AG09309 (cell line): ENCODE results near the gene HESX1.

Experiments
- DNase-seq: peaks from one replicate; pipeline ENCODE4 v3.0.0-alpha.2; 2010; ENCODE audit warnings: low read depth
- H3K4me3 ChIP-seq: 2 replicates; pipeline ENCODE4 v1.5.1; 2011; ENCODE audit warnings: mild to moderate bottlenecking, low read depth, low read length, moderate library complexity; ENCODE audit not compliant: control insufficient read depth
- TF ChIP-seq, protein P1 (sequence below): IDR thresholded peaks from 2 replicates; pipeline ENCODE4 v1.5.1; 2011; ENCODE audit warnings: mild to moderate bottlenecking, low read depth, low read length, inconsistent platforms; ENCODE audit not compliant: insufficient read depth, control insufficient read depth; ENCODE audit errors: missing control alignments

The HESX1 gene

DNA sequence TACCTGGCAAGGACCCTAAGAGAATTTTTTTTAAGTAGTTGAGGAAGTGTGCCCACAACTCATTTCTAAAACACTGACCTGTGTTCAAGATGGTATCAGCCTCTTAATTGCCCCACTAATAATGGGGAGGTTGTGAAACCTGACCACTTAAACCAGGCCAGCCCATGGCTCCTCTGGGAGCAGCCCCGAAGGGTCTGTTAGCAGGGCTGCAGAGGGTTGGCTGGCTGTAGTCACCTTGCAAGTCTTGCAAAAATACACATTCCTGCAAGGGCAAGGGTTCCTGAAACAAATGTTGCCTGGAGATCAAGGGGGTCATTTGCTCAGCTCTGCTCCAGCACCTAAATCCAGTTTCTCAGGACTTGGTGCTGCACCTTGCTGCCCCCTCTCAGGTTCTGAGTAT is 37.9 kb downstream of the HESX1 start:
- TF ChIP-seq, protein P1, sequence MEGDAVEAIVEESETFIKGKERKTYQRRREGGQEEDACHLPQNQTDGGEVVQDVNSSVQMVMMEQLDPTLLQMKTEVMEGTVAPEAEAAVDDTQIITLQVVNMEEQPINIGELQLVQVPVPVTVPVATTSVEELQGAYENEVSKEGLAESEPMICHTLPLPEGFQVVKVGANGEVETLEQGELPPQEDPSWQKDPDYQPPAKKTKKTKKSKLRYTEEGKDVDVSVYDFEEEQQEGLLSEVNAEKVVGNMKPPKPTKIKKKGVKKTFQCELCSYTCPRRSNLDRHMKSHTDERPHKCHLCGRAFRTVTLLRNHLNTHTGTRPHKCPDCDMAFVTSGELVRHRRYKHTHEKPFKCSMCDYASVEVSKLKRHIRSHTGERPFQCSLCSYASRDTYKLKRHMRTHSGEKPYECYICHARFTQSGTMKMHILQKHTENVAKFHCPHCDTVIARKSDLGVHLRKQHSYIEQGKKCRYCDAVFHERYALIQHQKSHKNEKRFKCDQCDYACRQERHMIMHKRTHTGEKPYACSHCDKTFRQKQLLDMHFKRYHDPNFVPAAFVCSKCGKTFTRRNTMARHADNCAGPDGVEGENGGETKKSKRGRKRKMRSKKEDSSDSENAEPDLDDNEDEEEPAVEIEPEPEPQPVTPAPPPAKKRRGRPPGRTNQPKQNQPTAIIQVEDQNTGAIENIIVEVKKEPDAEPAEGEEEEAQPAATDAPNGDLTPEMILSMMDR: no peak
- H3K4me3 ChIP-seq: no peak overlapping the region
- no peak for DNase-seq

DNA sequence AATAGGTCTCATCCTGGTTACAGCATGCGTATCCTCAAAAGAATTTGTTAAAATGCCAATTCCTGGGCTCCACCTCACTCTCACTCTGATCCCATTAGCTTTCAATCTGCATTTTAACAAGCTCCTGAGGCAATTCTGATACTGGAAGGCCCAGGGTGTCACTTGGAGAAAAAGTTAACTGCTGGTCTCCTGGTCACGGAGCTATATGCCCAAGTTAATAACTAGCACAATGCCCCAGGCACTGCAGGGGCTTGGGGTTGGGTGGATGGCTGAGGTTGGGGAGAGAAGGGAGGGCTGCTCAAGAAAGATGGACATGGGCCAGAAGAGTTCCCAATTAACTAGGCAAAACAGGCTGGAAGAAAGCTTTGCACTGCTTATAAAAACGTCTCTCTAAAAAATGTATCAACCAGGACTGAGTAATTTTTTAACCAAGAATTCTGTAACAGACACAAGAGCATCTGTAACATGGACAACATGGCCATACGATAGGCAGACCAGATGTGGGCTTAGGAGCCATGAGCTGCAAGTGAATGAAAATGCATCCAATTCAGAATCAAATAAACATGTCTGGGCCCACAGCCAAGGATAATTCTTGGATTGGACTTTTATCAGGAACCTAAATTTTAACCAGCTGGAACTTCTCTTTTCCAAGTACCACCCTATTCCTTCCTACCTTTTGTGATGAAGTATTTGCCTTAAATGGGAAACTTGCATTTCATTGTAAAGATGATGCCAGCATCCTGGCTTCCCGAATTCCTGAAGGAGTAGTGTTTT is 38.8 kb downstream of the HESX1 start:
- DNase-seq: peak; percentile 17
- TF ChIP-seq, protein P1: no peak
- H3K4me3 ChIP-seq: no peak overlapping the region

DNA sequence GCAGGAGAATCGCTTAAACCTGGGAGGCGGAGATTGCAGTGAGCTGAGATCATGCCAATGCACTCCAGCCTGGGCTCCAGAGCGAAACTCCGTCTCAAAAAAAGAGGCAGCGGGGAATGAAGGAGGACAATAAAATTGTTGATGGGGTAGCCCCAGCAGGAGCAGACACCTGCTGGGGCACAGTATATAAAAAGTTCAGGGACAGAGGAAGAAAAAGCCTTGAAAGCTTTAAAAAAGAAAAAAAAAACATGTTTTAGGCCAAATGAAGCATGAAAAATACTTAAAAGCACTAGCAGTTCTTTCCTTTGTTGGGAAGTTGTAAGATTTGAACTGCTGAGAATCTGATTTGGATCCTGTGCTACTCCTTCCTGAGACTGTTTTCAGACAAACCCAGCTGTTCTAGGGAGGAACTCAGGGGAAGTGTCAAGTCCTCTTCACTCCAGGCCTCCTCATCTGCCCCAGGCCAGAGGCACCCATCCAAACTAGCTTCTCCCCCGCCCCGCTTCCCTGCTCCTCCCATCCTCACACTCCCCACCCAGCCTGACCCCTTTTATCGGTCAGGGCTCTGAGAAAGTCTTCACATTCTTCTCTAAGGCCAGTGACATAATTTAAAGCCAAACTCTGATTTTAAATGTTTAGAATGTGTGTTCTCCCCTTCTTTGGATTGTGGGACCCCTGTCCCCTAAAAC is 39.6 kb downstream of the HESX1 start:
- no peak for DNase-seq
- H3K4me3 ChIP-seq: no peak overlapping the region

GRCh38 chr3:57158813-57159738 is 40.7 kb downstream of the HESX1 start:
- DNase-seq: no peak
- TF ChIP-seq, protein P1: no peak
- H3K4me3 ChIP-seq: no peak overlapping the region

More for the DNA sequence above, 39.6 kb downstream of the HESX1 start:
- TF ChIP-seq, protein P1: no peak

- no peak for DNase-seq
- no peak overlapping the region for H3K4me3 ChIP-seq
- TF ChIP-seq, protein P1: no peak
These were observed 41.5 kb downstream of the HESX1 start for GRCh38 chr3:57158325-57158724.

GRCh38 chr3:57157545-57157944 is 42.2 kb downstream of the HESX1 start:
- DNase-seq: no peak
- no peak overlapping the region for H3K4me3 ChIP-seq
- TF ChIP-seq, protein P1: no peak
